HG02610 (cell line): ENCODE data around the gene SLAIN1.

Source experiments
- ATAC-seq: cut with Tn5 transposase; IDR thresholded peaks from one replicate; pipeline ENCODE4 v1.9.1; 2021; ENCODE audit warnings: mild to moderate bottlenecking, moderate library complexity; ENCODE audit not compliant: unreplicated experiment

The SLAIN1 gene

DNA sequence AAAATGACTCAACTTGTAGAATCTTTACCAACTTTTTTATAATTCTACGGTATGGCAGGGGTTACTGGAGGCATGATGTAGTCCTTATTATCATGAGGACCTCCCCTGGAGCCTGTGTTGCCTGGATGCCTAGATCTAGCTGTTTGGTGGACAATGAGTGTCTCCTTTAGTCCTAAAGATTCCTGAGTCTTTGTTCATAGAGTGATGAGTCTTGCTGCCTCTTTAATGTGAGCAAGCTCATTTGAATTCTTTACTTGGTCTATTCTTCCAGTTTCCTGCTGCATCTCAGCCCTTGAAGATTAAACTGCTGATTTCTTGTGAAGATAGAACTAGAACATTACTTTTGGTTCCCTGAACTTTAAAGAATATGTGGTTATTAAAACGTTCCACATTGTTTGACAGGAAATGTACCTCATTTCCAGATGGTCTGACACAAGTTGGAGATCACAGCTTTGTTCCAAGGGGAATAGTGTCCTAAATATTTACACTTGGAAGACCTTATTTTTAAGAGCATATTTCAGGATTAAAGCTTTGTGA is 51.9 kb downstream of the SLAIN1 start:
- no peak for ATAC-seq

DNA sequence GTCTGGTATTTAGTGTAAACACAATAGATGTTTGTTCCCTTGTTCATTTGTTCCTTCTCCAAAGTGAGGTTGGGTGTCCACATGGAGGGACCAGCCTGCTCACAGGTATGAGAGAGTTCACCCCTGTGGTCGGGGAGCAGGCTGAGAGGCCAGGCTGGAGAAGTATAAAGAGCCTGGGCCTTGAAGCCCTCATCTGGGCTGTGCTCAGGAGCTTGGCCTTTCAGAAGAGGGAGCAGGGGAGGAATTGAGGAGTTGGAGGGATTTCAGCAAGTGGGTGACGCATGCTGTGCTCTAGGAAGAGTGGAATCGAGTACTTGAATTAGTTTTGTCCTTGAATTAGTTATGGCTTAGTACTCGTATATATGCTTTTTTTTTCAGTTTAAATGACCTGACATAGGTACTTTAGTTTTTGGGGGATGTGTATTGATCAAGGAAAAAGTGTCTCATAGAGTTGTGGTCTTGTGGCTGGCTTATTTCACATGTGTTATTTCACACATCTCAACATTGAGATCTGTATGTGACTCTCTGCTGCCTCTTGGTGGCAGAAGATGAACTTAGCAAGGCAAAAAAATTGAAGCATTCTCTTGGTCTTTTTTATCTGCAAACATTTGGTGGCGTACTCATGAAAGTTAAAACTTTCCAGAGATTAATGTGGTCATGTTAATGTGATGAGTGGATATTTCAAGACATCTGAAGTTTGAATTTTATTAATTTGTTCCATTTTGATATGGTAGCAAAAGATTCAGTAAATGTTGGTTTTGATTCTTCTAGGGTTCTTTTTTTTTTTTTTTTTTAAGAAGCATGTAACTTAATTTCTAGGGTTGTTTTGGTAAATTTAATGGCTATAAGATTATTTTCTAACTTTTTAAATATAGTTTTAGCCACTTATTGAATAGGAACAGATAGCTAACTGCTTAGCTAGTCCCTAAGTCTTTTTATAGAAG is 54.3 kb downstream of the SLAIN1 start:
- ATAC-seq, result peak; percentile 79

DNA sequence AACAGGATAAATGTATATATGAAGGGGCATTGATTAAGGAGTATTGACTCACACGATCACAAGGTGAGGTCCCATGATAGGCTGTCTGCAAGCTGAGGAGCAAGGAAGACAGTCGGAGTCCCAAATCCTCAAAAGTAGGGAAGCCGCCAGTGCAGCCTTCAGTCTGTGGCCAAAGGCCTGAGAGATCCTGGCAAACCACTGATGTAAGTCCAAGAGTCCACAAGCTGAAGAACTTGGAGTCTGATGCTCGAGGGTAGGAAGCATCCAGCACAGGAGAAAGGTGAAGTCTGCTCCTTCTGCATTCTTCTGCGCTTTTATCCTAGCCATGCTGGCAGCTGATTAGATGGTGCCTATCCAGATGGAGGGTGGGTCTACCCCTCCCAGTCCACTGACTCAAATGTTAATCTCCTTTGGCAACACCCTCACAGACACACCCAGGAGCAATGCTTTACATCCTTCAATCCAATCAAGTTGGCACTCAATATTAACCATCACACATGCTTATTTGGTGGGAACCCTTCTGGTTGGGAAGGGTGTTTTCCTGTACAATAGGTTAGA is 55.1 kb downstream of the SLAIN1 start:
- no peak for ATAC-seq

DNA sequence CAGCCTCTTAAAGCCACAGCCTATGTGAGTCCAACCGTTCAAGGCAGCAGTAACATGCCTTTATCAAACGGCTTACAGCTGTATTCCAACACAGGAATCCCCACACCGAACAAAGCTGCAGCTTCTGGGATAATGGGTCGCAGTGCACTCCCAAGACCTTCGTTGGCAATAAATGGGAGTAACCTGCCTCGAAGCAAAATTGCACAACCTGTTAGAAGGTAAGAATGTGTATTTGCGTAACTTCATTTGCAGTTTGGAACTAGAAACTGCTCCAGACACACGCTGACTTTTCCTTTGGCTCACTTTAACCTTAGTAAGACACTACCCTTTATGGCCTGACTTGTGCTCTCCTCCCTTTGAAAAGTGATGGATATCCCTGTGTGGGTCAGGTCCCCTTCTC is 63.4 kb downstream of the SLAIN1 start:
- no peak for ATAC-seq

DNA sequence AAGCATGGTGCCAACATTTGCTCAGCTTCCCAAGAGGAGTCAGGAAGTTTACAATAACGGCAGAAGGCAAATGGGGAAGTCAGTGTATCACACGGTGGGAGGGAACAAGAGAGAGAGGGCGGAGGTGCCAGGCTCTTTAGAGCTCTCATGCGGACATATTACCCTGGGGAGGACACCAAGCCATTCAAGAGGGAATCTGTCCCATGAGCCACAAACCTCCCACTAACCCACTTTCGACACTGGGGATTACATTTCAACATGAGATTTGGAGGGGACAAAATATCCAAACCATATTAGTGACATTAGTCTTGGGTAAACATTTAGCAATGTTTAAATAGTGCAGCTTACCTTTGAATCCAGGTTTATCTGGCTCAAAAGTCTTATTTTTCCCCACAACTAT is 69.9 kb downstream of the SLAIN1 start:
- ATAC-seq, result no peak

DNA sequence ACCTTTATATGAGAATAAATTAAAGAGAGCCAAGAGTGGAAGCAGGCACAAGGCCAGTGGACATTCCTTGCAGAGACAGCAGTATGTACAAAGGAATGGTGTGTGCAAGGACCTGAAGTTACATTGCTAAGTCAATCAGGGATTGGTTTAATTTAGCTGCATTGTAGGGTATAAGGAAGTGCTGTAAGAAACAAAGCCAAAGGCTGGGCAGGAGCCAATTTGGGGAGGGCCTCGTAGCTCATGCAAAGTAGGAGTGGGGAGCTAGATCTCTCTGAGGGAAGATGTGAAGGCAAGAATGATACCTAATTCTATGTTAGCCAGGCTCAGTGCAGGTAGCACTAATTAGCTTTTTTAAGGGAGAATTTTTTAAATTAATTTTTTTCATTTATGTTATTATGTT is 76.7 kb downstream of the SLAIN1 start:
- ATAC-seq, result no peak

DNA sequence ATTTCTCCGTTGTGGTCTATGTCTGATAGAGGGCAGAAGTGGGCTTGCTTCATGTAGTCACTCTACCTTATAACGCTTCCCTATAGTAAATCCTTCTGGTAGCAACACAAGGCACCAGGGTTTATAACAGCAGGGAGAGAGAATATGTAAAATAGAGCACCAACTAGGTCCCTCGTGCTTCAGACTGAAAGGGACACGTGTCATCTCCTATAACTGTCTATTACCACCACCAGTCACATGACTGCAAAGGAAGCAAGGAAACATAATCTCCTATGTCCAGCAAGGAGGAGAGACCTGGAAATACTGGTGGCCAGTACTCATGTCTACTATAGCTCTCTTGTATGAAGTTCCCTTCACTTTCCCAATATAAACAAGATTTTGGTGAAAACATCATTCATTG is 79.2 kb downstream of the SLAIN1 start:
- no peak for ATAC-seq

DNA sequence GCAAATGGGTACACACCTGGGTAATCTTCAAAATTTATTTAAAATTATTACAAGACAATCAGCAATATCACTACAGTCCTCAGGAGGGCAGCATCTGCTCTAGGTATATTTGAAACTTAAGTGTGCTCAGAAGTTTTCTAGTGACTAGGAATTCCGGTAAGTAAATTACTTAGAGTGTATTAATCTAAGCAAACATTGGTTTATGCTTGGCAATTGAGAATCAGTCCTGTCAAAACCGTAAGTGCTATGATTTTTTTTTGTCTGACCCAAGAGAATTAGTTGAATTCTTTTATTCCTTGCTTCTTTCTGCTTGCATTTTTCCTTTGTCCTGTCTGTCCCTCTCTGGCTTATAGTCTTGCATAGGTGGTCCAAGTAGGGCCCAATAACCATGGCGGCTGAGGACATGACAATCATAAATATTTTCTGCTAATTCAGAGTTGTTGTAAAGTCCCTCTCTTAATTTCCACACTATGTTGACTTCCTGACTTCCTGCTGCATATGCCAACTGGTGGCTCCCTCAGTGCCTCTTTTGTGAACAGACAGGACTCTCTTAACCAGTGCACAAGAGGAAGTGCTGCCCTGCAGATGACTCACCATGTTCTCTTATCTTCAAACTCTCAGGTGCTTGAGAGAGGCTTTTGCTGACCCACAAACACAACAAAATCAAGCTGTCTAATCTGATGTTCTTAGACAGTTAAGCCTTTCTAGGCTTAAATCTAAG is 82.2 kb downstream of the SLAIN1 start:
- ATAC-seq, result peak; percentile 84

DNA sequence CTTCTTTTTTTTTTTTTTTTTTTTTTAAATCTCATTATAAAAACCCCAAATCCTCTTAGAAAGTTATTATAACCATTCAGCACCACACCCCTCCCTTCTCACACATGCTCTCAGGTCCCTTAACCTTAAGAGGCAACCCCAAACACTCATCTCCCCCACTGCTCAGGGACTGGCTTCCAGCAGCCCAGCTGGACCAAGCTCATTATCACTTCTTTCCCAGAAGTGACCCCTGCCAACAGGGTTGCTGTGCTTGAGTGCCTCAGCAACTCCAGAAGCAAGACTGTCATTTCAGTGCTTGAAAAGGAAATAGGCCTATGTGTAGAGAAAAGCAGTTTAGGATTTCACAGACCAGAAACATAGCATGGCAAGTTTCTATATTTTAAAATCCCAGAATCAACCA is 84.3 kb downstream of the SLAIN1 start:
- ATAC-seq, result no peak

DNA sequence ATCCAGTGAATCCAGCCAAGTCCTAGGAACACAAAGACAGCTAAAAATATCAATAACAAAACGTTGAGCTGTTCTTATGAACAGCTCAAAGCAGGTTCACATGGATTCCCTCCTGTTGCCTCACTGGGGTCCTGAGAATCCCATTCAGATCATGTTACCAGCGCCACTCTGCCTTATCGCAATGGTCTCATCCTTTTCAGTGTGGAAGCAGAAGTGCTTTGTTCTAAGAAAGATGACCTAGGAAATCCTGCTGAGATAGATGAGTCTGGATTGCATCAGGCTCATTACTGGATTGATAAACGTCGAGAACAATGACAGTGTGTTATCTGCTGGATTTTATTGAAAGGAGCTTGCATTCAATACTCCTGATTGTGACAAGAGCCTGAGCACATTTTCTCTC is 87.0 kb downstream of the SLAIN1 start:
- ATAC-seq, result no peak

DNA sequence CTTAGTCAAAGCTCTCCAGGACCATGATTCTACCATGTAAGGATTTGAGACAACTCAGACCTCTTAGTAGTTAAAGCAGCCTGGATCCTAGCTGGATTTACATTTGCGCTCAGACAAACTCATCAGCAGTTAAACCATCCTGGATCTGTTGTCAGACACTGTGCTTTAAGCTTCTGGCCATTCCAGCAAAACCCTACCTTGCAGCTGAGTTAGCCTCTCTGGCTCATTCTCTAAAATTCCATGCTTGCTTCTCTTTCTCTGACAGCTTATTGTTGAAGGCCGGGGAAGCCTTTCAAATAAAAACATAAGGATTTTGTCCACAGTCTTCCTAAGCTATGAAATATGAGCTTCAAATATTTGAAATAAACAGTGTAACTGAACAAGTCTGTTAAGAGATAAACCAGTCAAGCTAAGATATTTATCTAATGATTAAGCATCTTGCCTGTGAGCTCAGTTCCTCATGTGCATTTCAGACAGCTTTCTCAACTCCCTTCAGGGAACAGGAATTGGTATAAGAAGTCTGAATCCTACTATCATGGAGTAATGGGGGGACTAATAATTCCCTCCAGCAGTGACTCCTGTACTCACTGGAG is 89.3 kb downstream of the SLAIN1 start:
- no peak for ATAC-seq

DNA sequence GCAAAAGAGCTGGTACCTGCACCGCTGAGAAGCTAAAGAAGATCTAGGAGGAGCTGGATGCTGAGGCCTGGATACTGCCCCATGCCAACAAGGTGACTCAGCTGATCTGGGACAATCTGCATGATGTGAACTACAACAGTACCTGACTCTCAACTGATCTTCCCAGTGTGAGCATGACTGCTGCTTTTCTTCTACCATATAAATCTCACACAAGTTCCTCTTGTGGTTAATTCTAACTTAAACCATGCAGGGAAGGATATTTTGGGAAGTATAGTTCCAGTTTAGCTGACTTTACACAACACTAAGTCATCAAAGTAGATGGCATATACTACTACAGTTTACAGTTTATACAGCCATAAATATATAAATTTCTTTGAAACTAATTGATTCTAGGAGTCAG is 91.9 kb downstream of the SLAIN1 start:
- no peak for ATAC-seq

DNA sequence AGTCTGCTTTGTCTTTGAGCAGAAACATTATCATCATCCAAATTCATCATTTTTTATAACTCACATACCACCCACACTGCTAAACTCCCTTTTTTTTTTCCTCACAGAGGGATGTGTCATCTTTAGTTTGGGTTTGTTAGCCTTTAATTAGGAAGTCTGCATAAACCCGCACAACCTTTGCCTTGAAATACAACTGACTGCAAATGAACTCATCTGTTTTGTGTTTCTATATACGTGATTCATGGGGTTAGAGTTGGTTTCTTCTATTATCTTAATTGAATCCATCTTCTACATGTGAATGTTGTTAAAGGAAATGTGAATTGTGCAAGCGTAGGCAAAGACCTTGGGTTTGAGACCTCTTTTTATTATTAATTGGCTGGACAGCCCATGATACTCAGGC is 102.7 kb downstream of the SLAIN1 start:
- ATAC-seq, result no peak

DNA sequence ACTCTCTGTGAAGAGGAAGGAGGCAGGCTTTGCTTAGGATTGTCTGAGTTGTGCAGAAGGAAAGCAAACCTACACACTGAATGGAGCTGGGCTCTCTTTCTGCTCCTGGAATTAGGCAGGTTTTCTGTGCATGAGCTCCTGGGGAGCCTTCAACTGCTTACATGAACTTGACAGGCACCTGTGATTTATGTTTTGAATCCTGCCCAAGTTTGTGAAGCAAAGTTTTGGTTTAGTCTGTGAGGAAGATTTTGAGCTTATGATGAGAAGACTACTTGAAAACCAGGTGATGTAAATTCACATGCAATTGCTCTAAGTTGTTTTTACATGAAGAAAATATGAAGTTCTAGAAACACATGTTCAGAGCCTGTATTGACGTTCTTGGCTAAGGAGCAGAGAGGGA is 109.0 kb downstream of the SLAIN1 start:
- ATAC-seq, result no peak

DNA sequence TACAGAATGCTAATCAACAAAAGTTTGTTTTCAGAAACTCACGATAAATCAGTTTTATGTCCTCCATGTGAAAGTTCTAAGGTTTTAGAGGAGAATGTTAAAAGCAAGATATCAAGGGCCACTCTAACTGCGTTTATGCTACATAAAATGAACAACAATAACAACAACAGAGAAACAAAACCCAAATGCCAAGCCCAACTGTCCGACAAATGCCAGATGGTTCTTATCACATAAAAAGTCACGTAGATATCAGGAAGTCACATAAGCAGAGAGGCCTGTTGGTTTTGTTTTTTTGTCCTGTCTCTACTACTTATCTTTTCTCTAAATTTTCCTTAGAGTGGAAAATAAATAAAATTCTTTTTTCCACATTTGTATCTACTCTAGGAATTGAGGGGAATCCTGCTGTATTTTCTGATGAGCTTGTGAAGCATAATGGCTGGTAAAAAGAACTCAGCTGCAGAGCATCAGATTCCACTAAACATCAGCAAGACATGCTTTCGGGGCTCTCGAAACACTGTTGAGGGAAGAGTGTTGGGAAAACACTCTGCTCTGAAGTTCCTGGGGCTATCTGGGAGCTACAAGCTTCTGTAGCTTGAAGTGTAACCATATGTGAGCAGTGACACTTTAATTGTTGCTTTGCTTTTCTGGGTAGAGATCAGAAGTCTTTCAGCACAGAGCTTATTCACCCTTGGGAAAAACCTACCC is 110.1 kb downstream of the SLAIN1 start:
- no peak for ATAC-seq

DNA sequence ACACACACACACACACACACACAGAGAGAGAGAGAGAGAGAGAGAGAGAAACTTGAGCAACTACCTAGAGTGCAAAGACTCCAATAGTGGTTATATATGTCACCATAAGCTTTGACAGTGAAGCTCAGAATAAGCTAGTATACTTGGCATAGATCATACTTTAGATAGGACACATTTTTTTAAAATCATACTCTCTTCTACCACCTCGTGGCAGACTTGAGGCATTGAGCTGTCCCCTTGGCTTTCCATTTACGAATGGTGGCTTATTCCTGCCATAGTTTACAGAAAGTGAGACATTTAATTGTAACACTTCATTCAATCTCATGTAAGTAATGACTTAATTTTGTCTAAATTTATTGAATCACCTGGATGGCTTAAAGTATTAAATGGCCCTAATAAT is 112.9 kb downstream of the SLAIN1 start:
- ATAC-seq, result peak; percentile 74

DNA sequence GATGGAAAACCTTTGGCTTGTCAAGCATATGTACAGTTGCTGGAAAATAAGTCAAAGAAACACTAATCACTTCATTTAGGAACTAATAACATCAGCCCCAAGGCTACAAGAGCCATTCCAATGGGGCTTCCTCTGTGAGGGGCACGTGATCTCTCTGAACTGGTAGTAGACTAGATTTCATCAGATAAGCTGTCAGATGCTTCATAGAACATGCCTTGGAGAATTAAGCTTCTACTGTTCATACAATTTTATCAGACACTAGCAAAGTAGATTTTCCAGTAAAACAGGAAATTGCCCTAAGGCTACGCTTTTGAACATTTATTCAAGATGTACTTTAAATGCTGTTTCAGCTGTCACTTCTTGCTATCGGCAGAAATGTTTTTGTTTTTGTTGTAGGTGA is 113.4 kb downstream of the SLAIN1 start:
- no peak for ATAC-seq

DNA sequence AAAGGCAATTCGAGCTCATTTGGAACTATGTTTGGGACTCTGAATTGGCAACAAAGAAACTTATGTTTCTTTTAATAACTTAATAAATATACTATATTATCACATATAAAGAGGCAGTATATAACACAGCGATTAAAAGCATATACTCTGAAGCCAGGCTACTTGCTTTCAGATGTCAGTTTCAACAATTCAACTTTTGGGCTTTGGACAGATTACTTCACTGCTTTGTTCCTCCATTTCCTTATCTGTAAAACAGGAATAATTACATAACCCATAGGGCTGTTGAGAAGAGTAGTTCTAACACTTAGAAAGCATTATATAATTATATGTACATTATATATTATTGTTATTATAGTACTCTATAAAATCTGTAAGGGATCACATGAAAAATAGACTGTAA is 113.9 kb downstream of the SLAIN1 start:
- no peak for ATAC-seq

DNA sequence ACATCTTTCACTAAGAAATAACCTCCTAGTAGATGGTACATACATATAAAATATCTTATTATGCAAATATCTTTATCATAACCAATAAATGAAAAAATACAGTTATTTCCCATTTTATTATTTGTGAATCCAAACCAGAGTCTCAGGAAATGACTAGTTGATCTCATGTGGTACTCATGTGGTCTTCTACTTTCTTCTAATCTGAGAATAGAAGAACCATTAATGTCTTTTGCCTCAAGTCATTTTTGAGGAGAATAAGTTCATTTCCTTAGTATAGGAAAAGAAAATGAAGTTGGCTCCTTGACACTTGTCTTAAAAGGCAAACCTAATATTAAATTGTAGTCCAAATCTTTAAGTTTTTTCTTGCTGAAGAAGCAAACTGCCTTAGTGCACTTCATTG is 114.5 kb downstream of the SLAIN1 start:
- no peak for ATAC-seq
